Endothelial cell of umbilical vein (primary cell): Measurements from ENCODE around the gene GRB14.

Experiments used
- CTCF ChIP-seq, 2 donors: IDR thresholded peaks; 1 replicate in 1 of 2; 2 replicates in 1 of 2; pipeline ENCODE4 v1.5.1; 2011; ENCODE audit warnings: low read length in 2 of 2, mild to moderate bottlenecking in 2 of 2, moderate library complexity in 2 of 2, control low read depth in 1 of 2, inconsistent platforms in 1 of 2, low read depth in 1 of 2; ENCODE audit not compliant: insufficient read depth in 1 of 2; ENCODE audit errors: extremely low read depth in 1 of 2
- EZH2 ChIP-seq: IDR thresholded peaks from 2 replicates; pipeline ENCODE4 v1.6.1; 2012; ENCODE audit warnings: borderline replicate concordance, low read depth, mild to moderate bottlenecking, moderate library complexity, low read length, inconsistent platforms; ENCODE audit not compliant: severe bottlenecking
- FOS ChIP-seq: IDR thresholded peaks from 2 replicates; pipeline ENCODE4 v1.6.1; 2011; ENCODE audit warnings: mild to moderate bottlenecking, low read length, moderate library complexity, borderline replicate concordance; ENCODE audit not compliant: insufficient read depth
- GATA2 ChIP-seq: IDR thresholded peaks from 2 replicates; pipeline ENCODE4 v1.7.0; 2011; ENCODE audit warnings: low read depth, mild to moderate bottlenecking, moderate library complexity, mixed read lengths, low read length; ENCODE audit not compliant: insufficient read length, insufficient read depth
- JUN ChIP-seq: IDR thresholded peaks from 2 replicates; pipeline ENCODE4 v1.6.1; 2011; ENCODE audit warnings: borderline replicate concordance, low read depth; ENCODE audit not compliant: insufficient read length, insufficient read depth
- MAX ChIP-seq: IDR thresholded peaks from 2 replicates; pipeline ENCODE4 v1.6.1; 2011; ENCODE audit not compliant: insufficient read depth, insufficient read length
- POLR2A ChIP-seq: IDR thresholded peaks from 2 replicates; pipeline ENCODE4 v1.6.1; 2012; ENCODE audit warnings: low read depth, mild to moderate bottlenecking, control low read depth, low read length
- POLR2AphosphoS5 ChIP-seq: IDR thresholded peaks from 2 replicates; pipeline ENCODE4 v1.6.1; 2012; ENCODE audit warnings: low read depth, mild to moderate bottlenecking, control low read depth, low read length, moderate library complexity; ENCODE audit not compliant: insufficient read depth

- TF ChIP-seq CTCF (IDR thresholded peaks at IDR 0.05; ENCODE audit: extremely low read depth in 1 of 2, insufficient read depth in 1 of 2, low read depth in 1 of 2, low read length in 2 of 2) = no peak
- TF ChIP-seq POLR2AphosphoS5 = no peak
- no peak for TF ChIP-seq EZH2
- TF ChIP-seq GATA2 = no peak
- no peak for TF ChIP-seq POLR2A
- TF ChIP-seq MAX = no peak
- TF ChIP-seq JUN = no peak
- no peak for TF ChIP-seq FOS
Observed at GRCh38 chr2:164478205-164478604, 143.1 kb downstream of the GRB14 start.
